HG02943 (cell line): ENCODE results near the gene RNF166.
A peak's percentile ranks its signal among the peaks of the same experiment; 100 is the strongest.

Experiments
- ATAC-seq: cut with Tn5 transposase; IDR thresholded peaks from one replicate; pipeline ENCODE4 v1.9.1; 2021; ENCODE audit warnings: mild to moderate bottlenecking, low read depth, moderate library complexity; ENCODE audit not compliant: unreplicated experiment

Gene RNF166

GRCh38 chr16:88706229-88706964 is at the start of gene RNF166, which contains the start of gene CTU2:
TSS of gene RNF166 (minus strand) at chr16:88706408. CDS start at chr16:88706325, 83 bp downstream.
TSS of gene CTU2 (plus strand) at chr16:88706503. CDS start at chr16:88706531, 28 bp downstream.
- ATAC-seq: peak; percentile 42

GRCh38 chr16:88754912-88755744 is 48.9 kb upstream of the RNF166 start:
- ATAC-seq: no peak

- no peak for ATAC-seq
These were observed 48.1 kb upstream of the RNF166 start for GRCh38 chr16:88754109-88754911.

GRCh38 chr16:88753602-88754001 is 47.4 kb upstream of the RNF166 start:
- ATAC-seq: no peak

GRCh38 chr16:88753191-88753590 is 47.0 kb upstream of the RNF166 start:
- ATAC-seq: no peak

- no peak for ATAC-seq
These were observed 46.3 kb upstream of the RNF166 start for GRCh38 chr16:88752386-88753002.

- no peak for ATAC-seq
These were observed 44.6 kb upstream of the RNF166 start for GRCh38 chr16:88750854-88751253.

GRCh38 chr16:88749358-88749757 is 43.1 kb upstream of the RNF166 start:
- no peak for ATAC-seq

GRCh38 chr16:88748364-88748763 is 42.2 kb upstream of the RNF166 start:
- ATAC-seq: no peak

- ATAC-seq: no peak
These were observed 41.5 kb upstream of the RNF166 start for GRCh38 chr16:88747588-88748301.

GRCh38 chr16:88746506-88746905 is 40.3 kb upstream of the RNF166 start:
- no peak for ATAC-seq

- ATAC-seq: no peak
These were observed 38.6 kb upstream of the RNF166 start for GRCh38 chr16:88744577-88745521.

- ATAC-seq: no peak
These were observed 37.7 kb upstream of the RNF166 start for GRCh38 chr16:88743693-88744576.

- no peak for ATAC-seq
These were observed 36.8 kb upstream of the RNF166 start for GRCh38 chr16:88742896-88743605.

GRCh38 chr16:88741368-88741767 is 35.2 kb upstream of the RNF166 start:
- ATAC-seq: no peak

GRCh38 chr16:88740727-88741055 is 34.5 kb upstream of the RNF166 start:
- no peak for ATAC-seq
